Ramos (cell line): Measurements from ENCODE around the gene EPHX1.
"Not testable (repeated sequence)": the region's sequence is repeated elsewhere in the genome, so short reads cannot be mapped to it uniquely, and the experiment has no call there.

Experiments used
- in situ Hi-C: fragments of 300-500 bp; cut with MboI; formaldehyde crosslinking; loops from one replicate; pipeline ENCODE4 v1.14.3; 2022; ENCODE audit warnings: low sequenced_read_pairs; ENCODE audit not compliant: unreplicated experiment

EPHX1 gene

DNA sequence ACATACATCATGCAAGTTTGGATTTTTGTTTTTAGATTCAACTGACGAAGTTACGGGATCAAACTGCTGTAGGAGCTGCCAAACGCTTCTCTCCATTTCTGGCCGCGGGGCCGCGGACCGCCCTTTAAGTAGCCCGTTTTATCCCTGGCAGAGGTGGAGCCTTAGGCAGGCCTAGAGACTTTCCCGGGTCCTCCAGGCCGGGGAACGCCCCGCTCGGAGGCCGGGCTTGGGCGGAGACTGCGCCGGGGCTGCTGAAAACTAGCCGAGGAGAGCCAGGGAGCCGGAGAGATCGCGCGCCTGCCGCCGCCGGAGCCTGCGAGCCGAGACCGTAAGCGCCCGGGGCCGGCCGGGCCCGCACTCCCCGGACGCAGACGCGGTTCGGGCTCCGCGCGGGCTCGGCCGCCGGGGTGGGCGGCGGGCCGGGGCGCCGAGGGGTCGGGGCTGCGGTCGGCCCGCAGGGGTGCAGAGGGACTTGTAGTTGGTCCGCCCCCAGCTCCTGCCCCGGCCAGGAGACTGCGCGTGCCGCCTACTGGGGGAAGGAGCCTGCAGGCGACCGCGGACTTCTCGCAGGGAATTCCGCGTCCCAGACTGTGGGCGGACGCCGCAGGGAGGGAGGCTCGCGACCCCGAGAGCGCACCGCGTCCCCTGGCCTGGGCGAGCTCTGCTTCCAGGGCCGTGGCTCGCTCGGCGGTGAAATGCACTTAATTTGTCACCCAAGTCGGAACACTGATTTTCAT, at the start of gene EPHX1:
TSS of gene EPHX1 (plus strand) at position 283 of the 737 bp plus-strand sequence. CDS start 18,606 bp downstream, outside the sequence.
- in situ Hi-C loops: no loop called here

DNA sequence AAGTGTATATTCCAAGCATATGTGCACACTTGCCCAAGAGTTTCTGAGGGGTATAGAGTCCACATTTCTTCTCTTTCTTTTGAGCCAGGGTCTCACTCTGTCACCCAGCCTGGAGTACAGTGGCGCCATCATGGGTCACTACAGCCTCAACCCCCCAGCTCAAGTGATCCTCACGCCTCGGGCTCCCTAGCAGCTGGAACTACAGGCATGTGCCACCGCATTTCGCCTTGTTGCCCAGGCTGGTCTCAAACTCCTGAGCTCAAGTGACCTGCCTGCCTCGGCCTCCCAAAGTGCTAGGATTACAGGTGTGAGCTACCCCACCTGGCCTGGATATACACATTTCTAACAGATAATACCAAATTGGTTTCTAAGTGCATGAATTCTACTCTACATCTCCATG, 49.4 kb upstream of the EPHX1 start:
- in situ Hi-C loops: no loop called here

DNA sequence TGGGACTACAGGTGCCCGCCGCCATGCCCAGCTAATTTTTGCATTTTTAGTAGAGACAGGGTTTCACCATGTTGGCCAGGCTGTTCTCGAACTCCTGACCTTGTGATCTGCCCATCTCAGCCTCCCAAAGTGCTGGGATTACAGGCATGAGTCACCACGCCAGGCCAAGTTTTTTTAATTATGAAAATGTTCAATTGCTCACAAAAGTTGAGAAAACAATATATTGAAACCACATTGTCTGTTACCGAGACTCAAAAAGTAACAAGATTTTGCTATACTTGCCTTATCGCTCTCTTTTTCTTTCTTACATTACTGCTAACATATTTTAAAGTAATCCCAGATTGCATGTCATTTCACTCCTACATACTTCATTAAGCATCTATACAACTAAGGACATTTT, 48.5 kb upstream of the EPHX1 start:
- in situ Hi-C loops: not testable (repeated sequence)

DNA sequence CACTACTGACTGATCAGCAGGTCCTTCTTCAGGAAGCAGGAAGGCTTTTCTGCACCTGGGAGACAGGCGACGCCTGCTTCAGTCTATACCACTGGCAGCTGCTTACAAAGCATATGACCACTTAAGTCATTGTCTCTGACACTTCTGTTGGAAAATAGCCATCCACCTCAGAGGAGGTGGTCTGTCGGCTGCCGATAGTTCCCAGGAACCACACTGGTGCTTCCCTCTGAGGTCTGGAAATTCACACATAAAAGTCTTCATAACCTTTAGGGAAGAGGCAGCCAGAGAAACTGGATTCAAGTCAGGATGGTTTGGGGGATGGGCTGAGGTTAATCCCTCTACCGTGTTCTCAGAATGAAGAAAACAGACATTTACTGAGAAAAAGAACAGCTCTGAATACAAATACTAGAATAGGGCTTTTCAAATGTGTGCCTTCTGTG, 47.9 kb upstream of the EPHX1 start:
- in situ Hi-C loops: no loop called here

- in situ Hi-C loops: no loop called here
Observed at GRCh38 chr1:225762444-225762843, 47.5 kb upstream of the EPHX1 start.

- in situ Hi-C loops: no loop called here
Observed at GRCh38 chr1:225763716-225764548, 46.0 kb upstream of the EPHX1 start.

DNA sequence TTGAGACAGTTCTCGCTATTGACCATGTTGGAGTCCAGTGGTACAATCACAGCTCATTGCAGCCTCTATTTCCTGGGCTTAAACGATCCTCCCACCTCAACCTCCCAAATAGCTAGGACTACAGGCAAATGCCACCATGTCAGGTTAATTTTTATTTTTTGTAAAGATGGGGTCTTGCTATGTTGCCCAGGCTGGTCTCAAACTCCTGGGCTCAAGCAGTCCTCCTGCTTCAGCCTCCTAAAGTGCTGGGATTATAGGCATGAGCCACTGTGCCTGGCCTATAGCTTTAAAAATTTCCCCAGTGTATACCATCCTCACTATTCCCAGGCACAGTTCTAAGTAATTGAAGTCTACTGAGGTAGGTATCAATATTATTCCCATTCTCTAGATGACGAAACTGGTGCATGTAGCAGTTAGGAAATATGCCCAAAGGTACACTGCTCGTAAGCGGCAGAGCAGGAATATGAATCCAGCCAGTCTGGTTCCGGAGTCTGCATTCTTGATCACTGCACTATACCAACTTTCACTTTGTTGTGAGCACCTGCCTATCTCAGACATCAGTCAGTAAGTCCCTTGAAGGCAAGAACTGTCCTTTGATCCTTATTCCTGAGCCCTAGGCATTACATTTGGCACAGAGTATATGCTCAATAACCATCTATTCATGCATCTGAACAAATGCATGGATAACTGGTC, 43.8 kb upstream of the EPHX1 start:
- in situ Hi-C loops: loop anchor here (5.0 kb wide), 2 partner anchors 219 to 289 kb away; no protein-coding TSS in a partner anchor

DNA sequence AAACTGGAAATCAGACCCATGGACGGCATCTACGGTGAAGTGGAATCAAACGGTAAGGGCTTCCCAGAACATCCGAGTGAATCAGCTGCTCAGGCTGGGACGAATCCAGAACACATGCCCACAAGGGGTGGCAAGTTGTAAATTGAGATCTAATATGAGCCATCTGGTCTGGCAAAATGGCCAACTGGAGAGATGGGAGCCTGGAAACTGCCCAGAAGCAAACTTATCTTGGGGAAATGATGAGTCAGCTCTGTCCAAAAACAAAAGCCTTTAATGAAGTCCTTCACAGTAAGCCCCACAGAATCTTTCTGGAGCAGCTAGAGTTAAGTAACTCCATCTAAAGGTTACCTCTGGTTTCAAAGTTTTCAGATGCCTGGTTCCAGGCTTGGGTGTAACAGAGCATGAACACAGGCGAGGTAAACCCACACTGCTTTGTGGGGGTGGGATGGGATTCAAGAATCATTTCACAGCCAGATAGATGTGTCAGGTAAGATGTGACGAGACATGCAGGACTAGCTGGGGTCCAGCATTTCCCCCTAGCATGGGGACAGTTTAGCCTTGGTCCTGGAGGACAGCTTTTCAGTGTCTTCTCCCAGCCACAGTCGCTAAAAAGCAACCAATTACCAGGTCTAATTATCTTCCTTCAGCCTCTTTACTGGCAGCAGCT, 42.8 kb upstream of the EPHX1 start:
- in situ Hi-C loops: loop anchor here (5.0 kb wide), 2 partner anchors 220 to 290 kb away; no protein-coding TSS in a partner anchor

DNA sequence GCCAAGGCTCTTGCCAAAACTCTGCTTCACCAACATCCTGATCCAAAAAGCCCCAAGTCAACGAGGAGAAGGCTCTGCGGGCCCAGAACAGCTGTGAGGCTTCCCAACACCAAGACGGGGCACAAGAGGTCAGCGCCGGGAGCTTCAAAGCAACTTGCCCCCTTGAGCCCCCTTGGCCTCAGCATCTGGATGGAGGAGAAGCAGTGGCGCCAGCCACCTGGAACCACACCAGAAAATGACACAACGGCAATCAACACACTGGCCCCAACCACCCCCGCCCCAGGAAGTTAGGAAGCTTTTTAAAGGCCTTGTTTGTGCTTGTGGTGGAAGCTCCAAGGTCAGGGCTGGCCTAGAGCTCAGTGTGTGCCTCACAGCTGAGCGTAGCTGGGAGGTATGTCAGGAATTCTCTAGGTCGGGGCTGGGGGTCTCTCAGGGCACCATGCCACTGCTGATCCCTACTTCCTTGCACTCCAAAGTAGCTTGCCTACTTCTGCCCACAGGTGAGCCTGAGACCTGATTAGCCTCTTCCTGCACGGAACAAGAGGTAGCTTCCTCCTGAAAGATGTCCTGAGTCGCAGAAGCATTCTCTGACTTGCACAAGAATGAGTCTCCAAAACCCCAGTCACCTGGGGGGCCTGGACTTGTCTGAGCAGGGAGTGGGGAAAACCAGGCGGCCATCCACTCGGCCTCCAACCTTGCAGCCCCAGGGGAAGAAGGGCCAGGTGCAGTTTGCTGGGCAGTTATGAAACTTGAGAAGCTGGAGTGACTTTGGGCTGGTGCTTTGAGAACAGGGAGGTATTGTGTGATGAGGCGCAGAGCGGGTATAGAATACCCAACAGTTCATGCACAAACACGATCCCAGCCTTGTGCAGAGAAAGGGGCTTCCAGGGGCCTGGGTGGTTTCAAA, 42.0 kb upstream of the EPHX1 start:
- in situ Hi-C loops: loop anchor here (5.0 kb wide), 2 partner anchors 221 to 291 kb away; no protein-coding TSS in a partner anchor

- in situ Hi-C loops: loop anchor here (5.0 kb wide), 2 partner anchors 222 to 292 kb away; no protein-coding TSS in a partner anchor
Observed at GRCh38 chr1:225768662-225769426, 41.1 kb upstream of the EPHX1 start.

DNA sequence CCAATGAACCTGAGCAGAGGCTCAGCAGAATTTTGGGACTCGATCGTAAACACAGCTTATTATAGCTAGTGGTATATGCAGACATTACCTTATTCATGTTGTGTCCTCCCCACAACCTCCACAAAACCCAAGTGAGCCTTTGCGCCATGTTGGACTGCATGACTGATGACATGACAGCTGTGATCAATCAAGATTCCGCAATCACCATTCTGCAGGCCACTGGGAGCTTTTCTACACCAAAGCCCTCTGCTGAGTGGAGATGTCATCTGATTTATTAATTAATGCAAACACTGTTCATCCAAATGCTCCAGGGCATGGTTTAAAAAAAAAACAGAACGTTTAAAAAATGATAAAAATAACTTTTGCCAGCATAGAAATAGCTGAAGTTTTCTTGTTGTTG, 40.2 kb upstream of the EPHX1 start:
- in situ Hi-C loops: loop anchor here (5.0 to 10.0 kb wide), 3 partner anchors 205 to 292 kb away; no protein-coding TSS in a partner anchor

GRCh38 chr1:225770561-225771248, 39.2 kb upstream of the EPHX1 start:
- in situ Hi-C loops: loop anchor here (10.0 kb wide), 1 partner anchor 204 kb away; no protein-coding TSS in a partner anchor

- in situ Hi-C loops: loop anchor here (10.0 kb wide), 1 partner anchor 203 kb away; no protein-coding TSS in a partner anchor
Observed at GRCh38 chr1:225771661-225772322, 38.1 kb upstream of the EPHX1 start.

DNA sequence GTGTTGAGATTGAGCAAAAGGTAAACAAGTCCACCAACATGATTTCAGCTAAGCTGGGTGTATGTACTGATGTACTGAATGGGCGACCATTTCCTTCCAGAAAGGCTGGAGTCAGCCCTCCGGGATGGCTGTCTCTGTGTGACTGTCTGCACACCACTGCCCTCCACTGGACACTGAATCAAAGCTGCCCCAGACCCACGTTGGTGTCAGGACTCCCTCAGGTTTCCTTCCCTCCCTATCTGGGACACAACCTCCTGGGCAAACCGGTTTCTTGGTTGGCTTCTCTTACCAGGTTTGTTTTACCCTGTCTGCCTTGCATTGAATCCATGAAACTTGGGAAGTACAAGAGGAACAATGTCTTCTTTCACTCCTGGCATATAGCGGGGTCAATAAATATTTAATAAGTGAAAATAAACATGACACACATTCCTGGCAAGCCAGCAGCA, 37.6 kb upstream of the EPHX1 start:
- in situ Hi-C loops: loop anchor here (10.0 kb wide), 1 partner anchor 202 kb away; no protein-coding TSS in a partner anchor

GRCh38 chr1:225772848-225773247, 37.1 kb upstream of the EPHX1 start:
- in situ Hi-C loops: loop anchor here (10.0 kb wide), 1 partner anchor 202 kb away; no protein-coding TSS in a partner anchor

- in situ Hi-C loops: loop anchor here (10.0 kb wide), 1 partner anchor 200 kb away; no protein-coding TSS in a partner anchor
Observed at GRCh38 chr1:225774281-225775147, 35.4 kb upstream of the EPHX1 start.
